Body of pancreas (tissue), 4 donors: Measurements from ENCODE around the gene STK32B. TPM values are rescaled to one million over a fixed set of nuclear protein-coding genes. Genes with fewer than 3 reads are reported as not detected.
"Not testable (repeated sequence)": the region's sequence is repeated elsewhere in the genome, so short reads cannot be mapped to it uniquely, and the experiment has no call there.

ENCODE experiments used
- ATAC-seq: fragments of 150-250 bp; one replicate; pipeline ENCODE4 v1.9.1; 2016
- DNase-seq, 4 donors: peaks; one replicate each; pipeline ENCODE4 v3.0.0-alpha.2; 2019
- H3K27ac ChIP-seq, 4 donors: fragments of 200-600 bp; sonication (generic); 1 replicate in 3 of 4; 2 replicates in 1 of 4; pipeline versions ENCODE4 v1.5.1 to v1.6.1; 2016 to 2019; ENCODE audit warnings: mild to moderate bottlenecking in 1 of 4, mixed read lengths in 1 of 4, moderate library complexity in 1 of 4
- H3K27me3 ChIP-seq, 2 donors: fragments of 200-600 bp; sonication (generic); one replicate each; pipeline ENCODE4 v1.6.0; 2016; ENCODE audit warnings: mild to moderate bottlenecking in 1 of 2
- H3K36me3 ChIP-seq, 2 donors: fragments of 200-600 bp; sonication (generic); replicated peaks in 1 of 2; 2 replicates each; pipeline ENCODE4 v1.5.1; 2016; ENCODE audit warnings: low read depth in 2 of 2; ENCODE audit not compliant: insufficient read depth in 1 of 2
- H3K4me1 ChIP-seq: fragments of 200-600 bp; sonication (generic); one replicate; pipeline ENCODE4 v1.6.0; 2016
- H3K4me3 ChIP-seq, 2 donors: fragments of 200-600 bp; sonication (generic); 1 replicate in 1 of 2; 2 replicates in 1 of 2; pipeline ENCODE4 v1.5.1; 2016 to 2019
- H3K9me3 ChIP-seq, 3 donors: fragments of 200-600 bp; sonication (generic); 1 replicate in 2 of 3; 2 replicates in 1 of 3; pipeline ENCODE4 v1.5.1; 2016
- CTCF ChIP-seq, 7 experiments: fragments of 450-650 bp in 4 of 7; fragments of 200-600 bp in 3 of 7; sonication (generic) in 3 of 7; IDR thresholded peaks; one replicate each; pipeline ENCODE4 v1.5.1; 2016 to 2019; ENCODE audit warnings: antibody characterized with exemption in 7 of 7
- POLR2A ChIP-seq, 3 donors: fragments of 450-650 bp; IDR thresholded peaks; one replicate each; pipeline ENCODE4 v1.6.1; 2016; ENCODE audit warnings: antibody characterized with exemption in 3 of 3, mild to moderate bottlenecking in 2 of 3
- WGBS, 2 donors: methylation state at CpG; one replicate each; pipeline ENCODE4 v1.1.5; 2017; 5-methylcytosine and 5-hydroxymethylcytosine counted together
- intact Hi-C: fragments of 100-400 bp; cut with DNase I; formaldehyde crosslinking; loops from one replicate; pipeline ENCODE4 v1.15.1; 2023
- total RNA-seq, 2 donors: library from RNA; depleted of rRNA; stranded (reverse); fragments of >200 nt; gene quantifications; one replicate each; pipeline ENCODE4 v1.1.0, GENCODE V29; 2016

The STK32B gene
- total RNA-seq, 2 donors from 2014 or later, result 1.3 to 4.9 TPM

GRCh38 chr4:5054532-5054931 is 3.3 kb downstream of the STK32B start:
- Histone ChIP-seq H3K27me3 (no peaks in the 10 kb centered on the region), H3K27ac (no peak overlapping the region), H3K36me3 (no peaks in the 10 kb centered on the region), H3K9me3 (no peaks in the 10 kb centered on the region), H3K4me3 (no peak overlapping the region), H3K4me1 (peaks cover 16% of the 10 kb centered on the region)
- DNase-seq (no peak), ATAC-seq (no peak)
- intact Hi-C loops, result loop anchor here (10.0 kb wide), 1 partner anchor 760 kb away; no protein-coding TSS in a partner anchor
- no peak for TF ChIP-seq CTCF (IDR thresholded peaks at IDR 0.05)
- TF ChIP-seq POLR2A (IDR thresholded peaks at IDR 0.05), result no peak
- 37 to 50% methylated on average over 5 of the region's 5 CpGs for WGBS, 2 donors

- no peaks in the 10 kb centered on the region for H3K9me3 ChIP-seq
- DNase-seq, result no peak
- no peak overlapping the region for H3K4me3 ChIP-seq
- 41 to 46% methylated on average over 5 of the region's 5 CpGs for WGBS, 2 donors
- ATAC-seq, result no peak
- H3K27ac ChIP-seq, result no peak overlapping the region
- no peaks in the 10 kb centered on the region for H3K36me3 ChIP-seq
- H3K4me1 ChIP-seq, result peaks cover 16% of the 10 kb centered on the region
- H3K27me3 ChIP-seq, result no peaks in the 10 kb centered on the region
- intact Hi-C loops, result loop anchor here (10.0 kb wide), 1 partner anchor 759 kb away; no protein-coding TSS in a partner anchor
- TF ChIP-seq POLR2A (IDR thresholded peaks at IDR 0.05), result no peak
- TF ChIP-seq CTCF (IDR thresholded peaks at IDR 0.05), result no peak
Measured at GRCh38 chr4:5055411-5055810, 4.1 kb downstream of the STK32B start.

- 62 to 63% methylated on average over 3 of the region's 3 CpGs for WGBS, 2 donors
- DNase-seq (no peak), ATAC-seq (no peak)
- no peaks in the 10 kb centered on the region for H3K27me3 ChIP-seq
- no peaks in the 10 kb centered on the region for H3K4me1 ChIP-seq
- H3K27ac ChIP-seq, result no peak overlapping the region
- intact Hi-C loops, result no loop called here
- no peak overlapping the region for H3K4me3 ChIP-seq
- no peaks in the 10 kb centered on the region for H3K36me3 ChIP-seq
- no peaks in the 10 kb centered on the region for H3K9me3 ChIP-seq
- TF ChIP-seq POLR2A (IDR thresholded peaks at IDR 0.05) (no peak), CTCF (IDR thresholded peaks at IDR 0.05) (no peak)
Measured at GRCh38 chr4:5066101-5066500, 14.8 kb downstream of the STK32B start.

DNA sequence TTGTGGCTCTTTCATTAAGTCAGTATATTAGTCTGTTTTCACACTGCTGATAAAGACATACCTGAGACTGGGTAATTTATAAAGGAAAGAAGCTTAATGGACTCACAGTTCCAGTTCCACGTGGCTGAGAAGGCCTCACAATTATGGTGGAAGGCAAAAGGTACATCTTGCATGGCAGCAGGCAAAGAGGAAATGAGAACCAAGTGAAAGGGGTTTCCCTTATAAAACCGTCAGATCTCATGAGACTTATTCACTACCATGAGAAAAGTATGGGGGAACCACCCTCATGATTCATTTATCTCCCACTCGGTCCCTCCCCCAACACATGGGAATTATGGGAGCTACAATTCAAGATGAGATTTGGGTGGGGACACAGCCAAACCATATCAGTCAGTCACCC is 15.7 kb downstream of the STK32B start:
- H3K36me3 ChIP-seq, DNase-seq, ATAC-seq, H3K27me3 ChIP-seq, intact Hi-C loops, H3K4me1 ChIP-seq, H3K9me3 ChIP-seq, H3K27ac ChIP-seq, H3K4me3 ChIP-seq: not testable (repeated sequence)
- 51 to 56% methylated on average over 3 of the region's 3 CpGs for WGBS, 2 donors

DNA sequence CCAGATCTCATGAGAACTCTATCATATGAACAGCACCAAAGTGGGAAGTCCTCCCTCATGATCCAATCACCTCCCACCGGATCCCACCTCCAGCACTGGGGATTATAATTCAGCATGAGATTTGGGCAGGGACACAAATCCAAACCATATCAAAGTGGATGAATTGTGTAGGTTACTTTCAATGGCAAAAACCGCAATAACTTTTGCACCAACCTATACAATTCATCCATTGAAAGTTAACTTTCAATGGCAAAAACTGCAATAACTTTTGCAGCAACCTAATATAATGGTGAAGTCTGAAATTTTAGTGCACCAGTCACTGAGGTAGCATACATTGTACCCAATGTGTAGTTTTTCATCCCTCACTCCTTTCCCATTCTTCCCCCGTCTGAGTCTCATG is 16.6 kb downstream of the STK32B start:
- WGBS, 2 donors, result 60 to 85% methylated on average over 3 of the region's 3 CpGs

More for the DNA sequence above, 16.6 kb downstream of the STK32B start:
- Histone ChIP-seq H3K27ac (no peak overlapping the region), H3K27me3 (no peaks in the 10 kb centered on the region), H3K9me3 (no peaks in the 10 kb centered on the region), H3K4me3 (no peak overlapping the region), H3K36me3 (no peaks in the 10 kb centered on the region), H3K4me1 (no peaks in the 10 kb centered on the region)
- TF ChIP-seq CTCF (IDR thresholded peaks at IDR 0.05) (no peak), POLR2A (IDR thresholded peaks at IDR 0.05) (no peak)
- no peak for DNase-seq
- intact Hi-C loops, result no loop called here
- no peak for ATAC-seq
